Measurements from ENCODE around the gene MPPE1. TPM values are rescaled to one million over a fixed set of nuclear protein-coding genes. Genes with fewer than 3 reads are reported as not detected.

Gene MPPE1
- total and polyA plus RNA-seq, 9 of the 15 experiments (the other 6 are each of a cell fraction or from before 2014, with no cell fraction given) = 10.7 to 19.5 (median 13.3) TPM

GRCh38 chr18:11956371-11957308, 48.5 kb upstream of the MPPE1 start (continued):
- TF ChIP-seq AFF1 (IDR thresholded peaks at IDR 0.05; ENCODE audit: low read depth in 1 of 2, partially characterized antibody in 2 of 2) (no peak), ZNF561 (CRISPR knock-in tag; conservative IDR thresholded peaks at IDR 0.05) (no peak), TRIM28 (IDR thresholded peaks at IDR 0.05) (peak; percentile 97), ARID3B (CRISPR knock-in tag; IDR thresholded peaks at IDR 0.05; ENCODE audit: borderline replicate concordance) (no peak), BMI1 (IDR thresholded peaks at IDR 0.05; ENCODE audit: low read length) (no peak), ZNF280B (CRISPR knock-in tag; IDR thresholded peaks at IDR 0.05) (no peak), CHAMP1 (IDR thresholded peaks at IDR 0.05) (0 out of 2 replicates have a peak, but pooled peaks have one; percentile 22), BRF1 (IDR thresholded peaks at IDR 0.05; ENCODE audit: borderline replicate concordance, extremely low read depth, insufficient read length) (no peak)
